Panc1 (cell line): ENCODE measurements around the gene NPAS3. TPM values are rescaled to one million over a fixed set of nuclear protein-coding genes. Genes with fewer than 3 reads are reported as not detected.

Experiments used
- ATAC-seq: fragments of 200-7000 bp; cut with Tn5 transposase; 2 replicates; pipeline ENCODE4 v1.9.1; 2020; ENCODE audit warnings: mild to moderate bottlenecking, moderate library complexity
- BruUV-seq: library from RNA; stranded (reverse); fragments of 400-500 nt; replicated peaks from 2 replicates; lab custom pipeline; 2021; lab: Mats Ljungman, UMichigan
- CTCF ChIA-PET: fragments of 300-600 bp; sonication (Branson Sonifier 250); formaldehyde crosslinking; loops from one replicate; lab custom pipeline; 2022; ENCODE audit warnings: antibody characterized with exemption; lab: Charles Lee
- POLR2A ChIA-PET: fragments of 300-600 bp; sonication (Branson Sonifier 250); formaldehyde crosslinking; loops from one replicate; lab custom pipeline; 2022; ENCODE audit warnings: antibody characterized with exemption; lab: Charles Lee
- DNase-seq: peaks from one replicate; pipeline ENCODE4 v3.0.0-alpha.2; 2010; ENCODE audit warnings: low read depth, low spot score
- H3K27ac ChIP-seq: 2 replicates; pipeline ENCODE4 v1.5.1; 2011; ENCODE audit warnings: mild to moderate bottlenecking, low read length, inconsistent platforms
- H3K27me3 ChIP-seq: fragments of 200-500 bp; sonication (Bioruptor generic); 2 replicates; pipeline ENCODE4 v1.6.0; 2014; ENCODE audit warnings: low read length, inconsistent platforms; ENCODE audit not compliant: control insufficient read depth, insufficient read depth
- H3K36me3 ChIP-seq: fragments of 200-500 bp; sonication (Bioruptor generic); 2 replicates; pipeline ENCODE4 v1.5.1; 2014; ENCODE audit warnings: inconsistent platforms, mild to moderate bottlenecking, low read length, moderate library complexity; ENCODE audit not compliant: control insufficient read depth, insufficient read depth
- H3K4me1 ChIP-seq: 2 replicates; pipeline ENCODE4 v1.5.1; 2011; ENCODE audit warnings: inconsistent platforms, mild to moderate bottlenecking, low read length, moderate library complexity; ENCODE audit not compliant: control insufficient read depth, insufficient read depth
- H3K4me3 ChIP-seq, 2 experiments: 2 replicates each; pipeline ENCODE4 v1.5.1; 2011 to 2012; ENCODE audit warnings: low read depth in 2 of 2, low read length in 2 of 2, mild to moderate bottlenecking in 2 of 2, inconsistent platforms in 1 of 2, moderate library complexity in 1 of 2
- H3K9me3 ChIP-seq: fragments of 200-500 bp; sonication (Bioruptor generic); 2 replicates; pipeline ENCODE4 v1.5.1; 2014; ENCODE audit warnings: low read depth, mild to moderate bottlenecking, inconsistent platforms, low read length, moderate library complexity; ENCODE audit not compliant: control insufficient read depth, insufficient read depth
- POLR2AphosphoS5 ChIP-seq: IDR thresholded peaks from 2 replicates; pipeline ENCODE4 v1.6.1; 2012; ENCODE audit warnings: mild to moderate bottlenecking, low read depth, low read length, moderate library complexity
- SIN3A ChIP-seq: IDR thresholded peaks from 2 replicates; pipeline ENCODE4 v1.6.1; 2012; ENCODE audit warnings: low read depth, mild to moderate bottlenecking, low read length, moderate library complexity, borderline replicate concordance; ENCODE audit not compliant: insufficient read depth
- TCF7L2 ChIP-seq: IDR thresholded peaks from 2 replicates; pipeline ENCODE4 v1.6.1; 2011; ENCODE audit warnings: mild to moderate bottlenecking, low read depth, low read length, inconsistent platforms
- in situ Hi-C: cut with HindIII; loops from 2 replicates; pipeline ENCODE4 v1.10.0; 2016; ENCODE audit warnings: low sequenced_read_pairs, low pct_unique_long_range_greater_than_20kb
- intact Hi-C: fragments of 100-400 bp; cut with micrococcal nuclease; formaldehyde crosslinking; loops from one replicate; pipeline ENCODE4 v1.10.0; 2022; ENCODE audit not compliant: unreplicated experiment
- total RNA-seq: library from RNA; stranded (reverse); gene quantifications from one replicate; pipeline ENCODE4 v1.2.1, GENCODE V29; 2021; ENCODE audit not compliant: unreplicated experiment
- TF ChIP-seq, protein P1 (sequence below): fragments of 450-650 bp; IDR thresholded peaks from 2 replicates; pipeline ENCODE4 v1.5.1; 2017; ENCODE audit warnings: mild to moderate bottlenecking
- TF ChIP-seq, protein P2 (sequence below), 2 experiments: IDR thresholded peaks; 2 replicates each; pipeline ENCODE4 v1.6.1; 2011 to 2012; ENCODE audit warnings: low read depth in 2 of 2, control low read depth in 1 of 2, low read length in 1 of 2, mild to moderate bottlenecking in 1 of 2, moderate library complexity in 1 of 2; ENCODE audit not compliant: insufficient read depth in 1 of 2

Gene NPAS3
- total RNA-seq, 1 experiment from 2014 or later: 0.23 TPM

DNA sequence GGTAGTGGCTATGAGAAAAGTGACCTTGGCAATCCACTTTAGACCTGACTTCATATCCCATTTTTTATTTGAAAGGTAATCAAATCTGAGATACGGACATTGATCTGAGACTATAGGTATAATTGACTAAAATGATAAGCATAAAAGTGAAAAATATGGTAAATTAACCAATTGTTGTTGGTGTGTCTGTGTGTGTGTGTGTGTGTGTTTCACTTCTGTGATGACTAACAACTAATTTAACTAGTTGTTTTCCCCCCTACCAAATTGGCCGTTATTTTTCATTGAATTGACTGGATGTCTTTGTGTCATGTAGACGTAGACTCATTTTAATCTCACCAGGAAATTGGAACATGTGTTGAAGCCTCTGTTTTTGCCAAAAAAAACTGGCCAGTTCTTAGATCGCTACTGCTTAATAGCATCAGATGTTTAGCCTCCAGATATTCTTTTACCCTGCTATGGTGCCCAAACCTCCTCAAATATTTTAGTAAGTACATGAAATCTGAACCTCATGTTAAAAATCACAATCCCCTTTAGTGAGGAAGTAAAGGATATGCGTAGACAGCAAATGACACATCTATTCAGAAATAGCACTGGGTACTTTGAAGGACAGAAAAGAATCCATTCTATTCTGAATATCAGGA, 617.2 kb downstream of the NPAS3 start:
- Histone ChIP-seq H3K9me3 (no peaks in the 10 kb centered on the region), H3K4me1 (no peaks in the 10 kb centered on the region), H3K27ac (no peak overlapping the region), H3K4me3 (no peak overlapping the region), H3K36me3 (no peaks in the 10 kb centered on the region), H3K27me3 (no peaks in the 10 kb centered on the region)
- DNase-seq (no peak), ATAC-seq (no peak)
- BruUV-seq: no TSS peak
- TF ChIP-seq POLR2AphosphoS5 (no peak), TCF7L2 (no peak), SIN3A (no peak)
- TF ChIP-seq, protein P1, sequence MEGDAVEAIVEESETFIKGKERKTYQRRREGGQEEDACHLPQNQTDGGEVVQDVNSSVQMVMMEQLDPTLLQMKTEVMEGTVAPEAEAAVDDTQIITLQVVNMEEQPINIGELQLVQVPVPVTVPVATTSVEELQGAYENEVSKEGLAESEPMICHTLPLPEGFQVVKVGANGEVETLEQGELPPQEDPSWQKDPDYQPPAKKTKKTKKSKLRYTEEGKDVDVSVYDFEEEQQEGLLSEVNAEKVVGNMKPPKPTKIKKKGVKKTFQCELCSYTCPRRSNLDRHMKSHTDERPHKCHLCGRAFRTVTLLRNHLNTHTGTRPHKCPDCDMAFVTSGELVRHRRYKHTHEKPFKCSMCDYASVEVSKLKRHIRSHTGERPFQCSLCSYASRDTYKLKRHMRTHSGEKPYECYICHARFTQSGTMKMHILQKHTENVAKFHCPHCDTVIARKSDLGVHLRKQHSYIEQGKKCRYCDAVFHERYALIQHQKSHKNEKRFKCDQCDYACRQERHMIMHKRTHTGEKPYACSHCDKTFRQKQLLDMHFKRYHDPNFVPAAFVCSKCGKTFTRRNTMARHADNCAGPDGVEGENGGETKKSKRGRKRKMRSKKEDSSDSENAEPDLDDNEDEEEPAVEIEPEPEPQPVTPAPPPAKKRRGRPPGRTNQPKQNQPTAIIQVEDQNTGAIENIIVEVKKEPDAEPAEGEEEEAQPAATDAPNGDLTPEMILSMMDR: no peak
- TF ChIP-seq, protein P2, sequence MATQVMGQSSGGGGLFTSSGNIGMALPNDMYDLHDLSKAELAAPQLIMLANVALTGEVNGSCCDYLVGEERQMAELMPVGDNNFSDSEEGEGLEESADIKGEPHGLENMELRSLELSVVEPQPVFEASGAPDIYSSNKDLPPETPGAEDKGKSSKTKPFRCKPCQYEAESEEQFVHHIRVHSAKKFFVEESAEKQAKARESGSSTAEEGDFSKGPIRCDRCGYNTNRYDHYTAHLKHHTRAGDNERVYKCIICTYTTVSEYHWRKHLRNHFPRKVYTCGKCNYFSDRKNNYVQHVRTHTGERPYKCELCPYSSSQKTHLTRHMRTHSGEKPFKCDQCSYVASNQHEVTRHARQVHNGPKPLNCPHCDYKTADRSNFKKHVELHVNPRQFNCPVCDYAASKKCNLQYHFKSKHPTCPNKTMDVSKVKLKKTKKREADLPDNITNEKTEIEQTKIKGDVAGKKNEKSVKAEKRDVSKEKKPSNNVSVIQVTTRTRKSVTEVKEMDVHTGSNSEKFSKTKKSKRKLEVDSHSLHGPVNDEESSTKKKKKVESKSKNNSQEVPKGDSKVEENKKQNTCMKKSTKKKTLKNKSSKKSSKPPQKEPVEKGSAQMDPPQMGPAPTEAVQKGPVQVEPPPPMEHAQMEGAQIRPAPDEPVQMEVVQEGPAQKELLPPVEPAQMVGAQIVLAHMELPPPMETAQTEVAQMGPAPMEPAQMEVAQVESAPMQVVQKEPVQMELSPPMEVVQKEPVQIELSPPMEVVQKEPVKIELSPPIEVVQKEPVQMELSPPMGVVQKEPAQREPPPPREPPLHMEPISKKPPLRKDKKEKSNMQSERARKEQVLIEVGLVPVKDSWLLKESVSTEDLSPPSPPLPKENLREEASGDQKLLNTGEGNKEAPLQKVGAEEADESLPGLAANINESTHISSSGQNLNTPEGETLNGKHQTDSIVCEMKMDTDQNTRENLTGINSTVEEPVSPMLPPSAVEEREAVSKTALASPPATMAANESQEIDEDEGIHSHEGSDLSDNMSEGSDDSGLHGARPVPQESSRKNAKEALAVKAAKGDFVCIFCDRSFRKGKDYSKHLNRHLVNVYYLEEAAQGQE (IDR thresholded peaks at IDR 0.05; ENCODE audit: insufficient read depth in 1 of 2, low read depth in 2 of 2, low read length in 1 of 2): no peak
- POLR2A ChIA-PET: no interaction called here
- CTCF ChIA-PET: no interaction called here
- in situ Hi-C loops (no loop called here), intact Hi-C loops (no loop called here)

DNA sequence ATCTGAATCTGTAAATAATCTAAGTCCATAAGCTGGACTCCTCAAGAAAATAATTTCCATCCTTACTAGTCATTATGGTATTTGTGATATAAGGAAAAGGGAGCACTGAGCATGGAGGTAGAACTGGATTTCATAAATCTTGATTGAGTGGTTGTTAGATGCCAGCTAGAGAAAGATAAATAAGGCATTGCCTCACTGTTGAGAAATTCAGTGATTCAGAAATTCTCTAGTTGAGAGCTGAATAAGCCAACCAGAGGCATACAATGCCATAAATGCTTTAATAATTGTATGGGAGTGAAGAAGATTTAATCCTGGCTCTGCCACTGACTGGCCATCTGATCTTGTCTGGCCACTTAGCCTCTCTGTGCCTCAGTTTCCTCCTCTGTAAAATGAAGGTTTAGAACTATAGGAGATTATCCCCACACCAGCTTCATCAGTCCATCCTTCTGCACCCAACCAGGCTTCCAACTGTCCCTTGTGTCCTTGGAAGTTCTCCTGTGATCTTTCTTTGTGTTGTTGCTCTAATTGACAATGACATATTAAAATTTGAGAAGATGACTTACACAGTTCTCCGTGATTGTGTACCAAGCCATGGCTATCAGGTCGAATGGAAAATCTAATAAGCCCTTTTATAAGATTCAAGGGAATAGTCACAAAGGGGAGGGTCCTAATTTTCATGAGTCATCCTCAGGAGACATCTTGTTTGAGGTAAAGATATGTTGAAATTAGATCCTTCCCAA, 617.9 kb downstream of the NPAS3 start:
- Histone ChIP-seq H3K9me3 (no peaks in the 10 kb centered on the region), H3K4me3 (no peak overlapping the region), H3K27ac (no peak overlapping the region), H3K4me1 (no peaks in the 10 kb centered on the region), H3K27me3 (no peaks in the 10 kb centered on the region), H3K36me3 (no peaks in the 10 kb centered on the region)
- ATAC-seq (no peak), DNase-seq (no peak)
- CTCF ChIA-PET: no interaction called here
- POLR2A ChIA-PET: no interaction called here
- intact Hi-C loops: no loop called here
- in situ Hi-C loops: no loop called here
- no TSS peak for BruUV-seq
- TF ChIP-seq, protein P2 (IDR thresholded peaks at IDR 0.05; ENCODE audit: insufficient read depth in 1 of 2, low read depth in 2 of 2, low read length in 1 of 2): no peak
- TF ChIP-seq SIN3A (no peak), POLR2AphosphoS5 (no peak), TCF7L2 (no peak)
- TF ChIP-seq, protein P1: no peak
